H1 (cell line): Measurements from ENCODE around the gene ABHD17B. TPM values are rescaled to one million over a fixed set of nuclear protein-coding genes. Genes with fewer than 3 reads are reported as not detected.

Experiments
- CHD7 ChIP-seq: fragments of 300-600 bp; sonication (generic); IDR thresholded peaks from 2 replicates; pipeline ENCODE4 v1.7.1; 2012; ENCODE audit warnings: low read length, moderate library complexity, mild to moderate bottlenecking, inconsistent platforms; ENCODE audit not compliant: insufficient replicate concordance
- RNF2 ChIP-seq: fragments of 200-900, 300-1000 bp; sonication (generic); IDR thresholded peaks from 2 replicates; pipeline ENCODE4 v1.7.1; 2016; ENCODE audit warnings: borderline replicate concordance, low read depth, mild to moderate bottlenecking, antibody characterized with exemption, low read length; ENCODE audit not compliant: poor library complexity, severe bottlenecking; ENCODE audit errors: missing control alignments
- polyA plus RNA-seq, 7 experiments: library from polyadenylated mRNA; depleted of rRNA in 3 of 7; stranded (reverse) in 5 of 7; unstranded in 2 of 7; fragments of >200 nt in 5 of 7; fragments of 200-250 nt in 2 of 7; gene quantifications; 1 replicate in 5 of 7; 2 replicates in 1 of 7; 4 replicates in 1 of 7; pipeline versions ENCODE4 v1.2.1 to v1.2.3, GENCODE V29; 2011 to 2013; ENCODE audit warnings: missing spikeins in 2 of 7, mixed read lengths in 2 of 7
- total RNA-seq: library from RNA; stranded (reverse); fragmentation: NEBNext Ultra II Directional; extraction: Animal tissue kit (Norgen Biotek cat#: 25700); gene quantifications from 2 replicates; pipeline ENCODE4 v1.2.1, GENCODE V29; 2021

ABHD17B gene
- total and polyA plus RNA-seq, 2 of the 8 experiments (the other 6 are each of a cell fraction or from before 2014, with no cell fraction given), result 37.2 to 60.8 TPM

DNA sequence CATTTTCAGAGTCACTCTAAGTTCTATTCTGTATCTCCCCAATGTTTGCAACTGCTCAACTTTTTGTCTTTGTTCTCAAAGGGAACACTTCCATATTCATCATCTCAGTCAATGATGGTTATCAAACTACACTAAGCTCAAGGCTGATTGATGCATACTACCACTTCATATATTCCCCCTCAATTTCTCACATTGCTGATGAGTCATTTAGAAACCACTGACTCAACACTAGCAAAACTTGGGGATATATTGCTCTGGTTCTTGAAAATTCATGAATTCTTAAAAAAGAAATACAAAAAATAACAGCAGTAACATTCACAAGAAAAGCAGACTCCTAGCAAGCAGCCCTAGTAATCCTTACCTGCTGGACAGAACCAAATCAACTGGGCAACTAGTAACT is 52.2 kb downstream of the ABHD17B start (continued):
- no peak for TF ChIP-seq CHD7
- TF ChIP-seq RNF2, result no peak
